Muscle of leg (tissue), 11 donors: Measurements from ENCODE around the gene NTF3. TPM values are rescaled to one million over a fixed set of nuclear protein-coding genes. Genes with fewer than 3 reads are reported as not detected.

Source experiments
- DNase-seq: peaks from one replicate; pipeline ENCODE4 v3.0.0; 2013
- H3K27ac ChIP-seq: one replicate; pipeline ENCODE4 v1.5.1; 2013; ENCODE audit warnings: mild to moderate bottlenecking, low read length, control low read depth
- H3K27me3 ChIP-seq: one replicate; pipeline ENCODE4 v1.6.1; 2013; ENCODE audit warnings: low read length; ENCODE audit not compliant: control insufficient read depth, insufficient read depth
- H3K36me3 ChIP-seq: one replicate; pipeline ENCODE4 v1.6.1; 2013; ENCODE audit warnings: low read length; ENCODE audit not compliant: control insufficient read depth, insufficient read depth
- H3K4me1 ChIP-seq: one replicate; pipeline ENCODE4 v1.6.1; 2013; ENCODE audit warnings: low read length; ENCODE audit not compliant: control insufficient read depth, insufficient read depth
- H3K4me3 ChIP-seq: one replicate; pipeline ENCODE4 v1.5.1; 2013; ENCODE audit warnings: low read length, control low read depth
- H3K9me3 ChIP-seq: replicated peaks from 2 replicates; pipeline ENCODE4 v1.6.1; 2013; ENCODE audit warnings: low read depth, low read length; ENCODE audit not compliant: control insufficient read depth
- WGBS: methylation state at CpG from one replicate; pipeline ENCODE4 v1.1.5; 2013; ENCODE audit warnings: missing lambda C conversion rate; ENCODE audit not compliant: insufficient coverage; 5-methylcytosine and 5-hydroxymethylcytosine counted together
- polyA plus RNA-seq, 8 donors: library from polyadenylated mRNA; unstranded; fragments of 120-200 nt; gene quantifications; one replicate each; pipeline versions ENCODE4 v1.2.1 to v1.2.3, GENCODE V29; 2013; ENCODE audit warnings: inconsistent platforms in 1 of 8, low replicate concordance in 1 of 8; ENCODE audit not compliant: insufficient read length in 8 of 8, insufficient read depth in 1 of 8
- total RNA-seq: library from RNA; stranded (reverse); fragments of 120-200 nt; gene quantifications from one replicate; pipeline ENCODE4 v1.2.4, GENCODE V29; 2013

The NTF3 gene
- total and polyA plus RNA-seq, 9 donors = 2.0 to 7.3 (median 4.2) TPM

- Histone ChIP-seq H3K4me3 (no peak overlapping the region), H3K36me3 (no peaks in the 10 kb centered on the region), H3K4me1 (peaks cover 25% of the 10 kb centered on the region), H3K9me3 (no peaks in the 10 kb centered on the region), H3K27me3 (no peaks in the 10 kb centered on the region), H3K27ac (peak overlapping the region; percentile 35)
- 17% methylated on average over 1 of the region's 8 CpGs for WGBS
- peak; percentile 45 for DNase-seq
These were observed 25.0 kb downstream of the NTF3 start for GRCh38 chr12:5456906-5457305.

GRCh38 chr12:5458229-5459050 lies 26.5 kb downstream of the NTF3 start:
- Histone ChIP-seq H3K4me1 (peaks cover 21% of the 10 kb centered on the region), H3K27ac (no peak overlapping the region), H3K4me3 (no peak overlapping the region), H3K9me3 (no peaks in the 10 kb centered on the region), H3K36me3 (no peaks in the 10 kb centered on the region), H3K27me3 (no peaks in the 10 kb centered on the region)
- 83% methylated on average over 7 of the region's 12 CpGs for WGBS
- no peak for DNase-seq

- no peak for DNase-seq
- Histone ChIP-seq H3K4me3 (no peak overlapping the region), H3K4me1 (peaks cover 17% of the 10 kb centered on the region), H3K27me3 (no peaks in the 10 kb centered on the region), H3K9me3 (no peaks in the 10 kb centered on the region), H3K36me3 (no peaks in the 10 kb centered on the region), H3K27ac (no peak overlapping the region)
- WGBS = 73% methylated on average over 9 of the region's 10 CpGs
These were observed 27.3 kb downstream of the NTF3 start for GRCh38 chr12:5459051-5459782.

GRCh38 chr12:5460817-5461216 lies 28.9 kb downstream of the NTF3 start:
- Histone ChIP-seq H3K4me1 (peaks cover 9% of the 10 kb centered on the region), H3K4me3 (no peak overlapping the region), H3K9me3 (no peaks in the 10 kb centered on the region), H3K36me3 (peaks cover under 1% of the 10 kb centered on the region), H3K27me3 (no peaks in the 10 kb centered on the region), H3K27ac (no peak overlapping the region)
- no CpG with 5 or more reads among the region's 2 CpGs for WGBS
- DNase-seq = no peak

GRCh38 chr12:5461966-5462365 lies 30.1 kb downstream of the NTF3 start:
- DNase-seq = no peak
- no CpG with 5 or more reads among the region's 1 CpG for WGBS
- H3K27me3 ChIP-seq = no peaks in the 10 kb centered on the region
- no peak overlapping the region for H3K27ac ChIP-seq
- peaks cover 2% of the 10 kb centered on the region for H3K36me3 ChIP-seq
- peaks cover 4% of the 10 kb centered on the region for H3K4me1 ChIP-seq
- no peak overlapping the region for H3K4me3 ChIP-seq
- no peaks in the 10 kb centered on the region for H3K9me3 ChIP-seq

- WGBS = no CpG with 5 or more reads among the region's 2 CpGs
- H3K9me3 ChIP-seq = no peaks in the 10 kb centered on the region
- no peak overlapping the region for H3K4me3 ChIP-seq
- no peak overlapping the region for H3K27ac ChIP-seq
- DNase-seq = no peak
- H3K36me3 ChIP-seq = peaks cover 2% of the 10 kb centered on the region
- H3K27me3 ChIP-seq = no peaks in the 10 kb centered on the region
- H3K4me1 ChIP-seq = no peaks in the 10 kb centered on the region
These were observed 32.2 kb downstream of the NTF3 start for GRCh38 chr12:5464096-5464495.

- Histone ChIP-seq H3K9me3 (no peaks in the 10 kb centered on the region), H3K4me3 (no peak overlapping the region), H3K4me1 (no peaks in the 10 kb centered on the region), H3K36me3 (peaks cover 2% of the 10 kb centered on the region), H3K27ac (no peak overlapping the region), H3K27me3 (no peaks in the 10 kb centered on the region)
- no peak for DNase-seq
- 79% methylated on average over 4 of the region's 6 CpGs for WGBS
These were observed 33.5 kb downstream of the NTF3 start for GRCh38 chr12:5465384-5465783.

- WGBS = no CpG with 5 or more reads among the region's 5 CpGs
- Histone ChIP-seq H3K27ac (peak overlapping the region; percentile 35), H3K27me3 (no peaks in the 10 kb centered on the region), H3K4me3 (no peak overlapping the region), H3K36me3 (peaks cover 2% of the 10 kb centered on the region), H3K9me3 (no peaks in the 10 kb centered on the region), H3K4me1 (no peaks in the 10 kb centered on the region)
- DNase-seq = no peak
These were observed 34.6 kb downstream of the NTF3 start for GRCh38 chr12:5466521-5466960.

GRCh38 chr12:5467931-5468330 lies 36.0 kb downstream of the NTF3 start:
- H3K36me3 ChIP-seq = peaks cover 2% of the 10 kb centered on the region
- no CpG with 5 or more reads among the region's 2 CpGs for WGBS
- no peak for DNase-seq

GRCh38 chr12:5470221-5470620 lies 38.3 kb downstream of the NTF3 start:
- Histone ChIP-seq H3K27me3 (no peaks in the 10 kb centered on the region), H3K9me3 (no peaks in the 10 kb centered on the region), H3K27ac (no peak overlapping the region), H3K36me3 (peaks cover 2% of the 10 kb centered on the region), H3K4me3 (no peak overlapping the region), H3K4me1 (no peaks in the 10 kb centered on the region)
- WGBS = 31% methylated on average over 6 of the region's 7 CpGs
- no peak for DNase-seq

More at GRCh38 chr12:5467931-5468330, 36.0 kb downstream of the NTF3 start:
- Histone ChIP-seq H3K27me3 (no peaks in the 10 kb centered on the region), H3K4me3 (no peak overlapping the region), H3K9me3 (no peaks in the 10 kb centered on the region), H3K27ac (no peak overlapping the region), H3K4me1 (no peaks in the 10 kb centered on the region)
